GM19043 (cell line): Measurements from ENCODE around the gene OXTR.

ENCODE experiments used
- ATAC-seq: cut with Tn5 transposase; IDR thresholded peaks from one replicate; pipeline ENCODE4 v1.9.1; 2021; ENCODE audit warnings: low read depth; ENCODE audit not compliant: unreplicated experiment

The OXTR gene

DNA sequence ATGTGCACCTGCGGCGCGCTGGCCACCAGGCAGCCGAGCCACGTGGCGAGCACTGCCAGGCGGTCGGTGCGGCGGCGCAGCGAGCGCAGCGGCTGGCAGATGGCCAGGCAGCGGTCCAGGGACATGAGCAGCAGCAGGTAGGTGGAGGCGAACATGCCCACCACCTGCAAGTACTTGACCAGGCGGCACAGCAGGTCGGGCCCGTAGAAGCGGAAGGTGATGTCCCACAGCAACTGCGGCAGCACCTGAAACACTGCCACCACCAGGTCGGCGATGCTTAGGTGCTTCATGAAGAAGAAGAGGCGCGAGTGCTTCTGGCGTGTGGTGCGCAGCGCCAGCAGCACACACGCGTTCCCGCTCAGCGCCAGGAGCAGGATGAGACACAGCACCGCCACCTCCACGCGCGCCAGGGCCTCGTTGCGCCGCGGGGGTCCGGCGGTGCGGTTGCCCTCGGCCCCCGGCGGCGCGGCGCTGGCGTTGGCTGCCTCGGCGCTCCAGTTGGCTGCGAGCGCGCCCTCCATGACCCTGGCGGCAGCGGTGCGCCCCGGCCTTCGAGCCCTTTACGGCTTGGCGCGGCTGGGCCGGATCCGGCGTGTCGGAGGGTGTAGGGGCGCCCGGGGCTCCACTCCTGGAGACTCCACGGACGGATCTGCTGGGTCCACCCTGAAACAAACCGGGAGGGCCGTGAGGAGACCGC is 1.6 kb downstream of the OXTR start:
- peak; percentile 53 for ATAC-seq

DNA sequence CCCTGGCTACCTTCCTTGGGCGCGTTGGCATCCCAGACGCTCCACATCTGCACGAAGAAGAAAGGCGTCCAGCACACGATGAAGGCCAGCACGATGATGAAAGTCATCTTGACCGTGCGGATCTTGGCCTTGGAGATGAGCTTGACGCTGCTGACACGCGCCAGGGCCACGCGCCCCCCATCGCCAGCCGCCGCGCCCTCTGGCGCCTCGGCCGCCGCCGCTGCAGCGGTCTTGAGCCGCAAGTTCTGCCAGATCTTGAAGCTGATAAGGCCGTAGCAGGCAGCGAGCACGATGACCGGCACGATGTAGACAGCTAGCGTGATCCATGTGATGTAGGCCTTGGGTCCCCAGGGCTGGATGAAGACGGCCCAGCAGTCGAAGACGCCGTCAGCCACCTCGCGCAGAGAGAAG is 2.2 kb downstream of the OXTR start:
- ATAC-seq = no peak

DNA sequence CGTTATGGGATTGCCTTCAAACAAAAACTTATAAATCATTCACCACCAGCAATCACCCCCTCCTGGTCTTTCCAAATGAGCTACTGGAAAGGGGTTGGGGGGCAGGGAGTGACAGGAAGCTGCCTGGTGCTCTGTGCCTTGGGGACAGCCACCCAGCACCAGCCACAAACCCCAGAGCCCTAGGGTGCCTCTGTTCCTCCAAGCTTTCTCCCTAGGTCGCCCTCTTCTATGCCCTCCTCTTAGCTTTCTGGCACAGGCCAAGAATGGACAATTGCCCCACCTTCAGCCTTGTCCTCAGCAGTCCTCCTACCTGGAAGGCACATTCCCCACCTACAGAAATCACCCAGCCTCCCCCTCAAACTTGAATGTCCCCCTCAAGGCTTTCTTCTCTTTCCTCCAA is 3.3 kb downstream of the OXTR start:
- ATAC-seq = no peak

DNA sequence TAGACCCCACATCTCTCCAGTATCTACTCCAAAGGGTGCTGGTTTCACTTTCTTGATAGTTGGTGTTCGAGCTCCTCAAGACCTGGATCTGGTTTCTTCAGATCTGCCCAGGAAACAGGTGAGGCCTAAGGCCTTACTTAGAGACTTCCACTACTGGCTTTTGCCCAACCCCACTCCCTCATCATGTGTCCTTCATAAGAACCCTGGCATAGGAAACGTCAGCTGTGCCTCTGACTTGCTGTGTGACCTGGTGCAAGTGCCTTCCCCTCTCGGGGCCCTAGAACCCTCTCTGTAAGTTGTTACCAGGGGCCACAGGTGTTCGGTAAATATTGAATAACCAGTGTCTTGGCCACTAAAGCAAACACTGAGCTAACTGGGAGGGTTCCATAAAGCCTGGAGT is 3.9 kb downstream of the OXTR start:
- ATAC-seq = no peak

DNA sequence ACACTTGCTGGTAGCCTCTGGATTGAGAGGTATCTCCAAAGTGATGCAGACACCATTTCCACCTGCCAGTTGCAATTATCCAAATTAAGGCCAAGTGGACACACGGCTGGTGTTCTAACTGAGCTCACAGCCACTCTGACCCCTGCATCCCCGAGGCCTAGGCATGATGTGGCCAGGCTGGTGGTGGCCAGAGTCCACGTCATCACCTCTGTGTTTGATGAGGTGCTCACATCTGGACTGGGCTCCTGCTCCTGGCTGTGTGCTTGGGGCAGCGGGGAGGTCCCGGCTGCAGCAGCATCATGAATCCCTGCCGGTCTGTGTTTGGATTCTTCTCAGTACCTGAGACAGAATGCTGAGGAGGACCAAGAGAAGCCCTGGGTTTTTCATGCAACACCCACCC is 4.9 kb downstream of the OXTR start:
- no peak for ATAC-seq

DNA sequence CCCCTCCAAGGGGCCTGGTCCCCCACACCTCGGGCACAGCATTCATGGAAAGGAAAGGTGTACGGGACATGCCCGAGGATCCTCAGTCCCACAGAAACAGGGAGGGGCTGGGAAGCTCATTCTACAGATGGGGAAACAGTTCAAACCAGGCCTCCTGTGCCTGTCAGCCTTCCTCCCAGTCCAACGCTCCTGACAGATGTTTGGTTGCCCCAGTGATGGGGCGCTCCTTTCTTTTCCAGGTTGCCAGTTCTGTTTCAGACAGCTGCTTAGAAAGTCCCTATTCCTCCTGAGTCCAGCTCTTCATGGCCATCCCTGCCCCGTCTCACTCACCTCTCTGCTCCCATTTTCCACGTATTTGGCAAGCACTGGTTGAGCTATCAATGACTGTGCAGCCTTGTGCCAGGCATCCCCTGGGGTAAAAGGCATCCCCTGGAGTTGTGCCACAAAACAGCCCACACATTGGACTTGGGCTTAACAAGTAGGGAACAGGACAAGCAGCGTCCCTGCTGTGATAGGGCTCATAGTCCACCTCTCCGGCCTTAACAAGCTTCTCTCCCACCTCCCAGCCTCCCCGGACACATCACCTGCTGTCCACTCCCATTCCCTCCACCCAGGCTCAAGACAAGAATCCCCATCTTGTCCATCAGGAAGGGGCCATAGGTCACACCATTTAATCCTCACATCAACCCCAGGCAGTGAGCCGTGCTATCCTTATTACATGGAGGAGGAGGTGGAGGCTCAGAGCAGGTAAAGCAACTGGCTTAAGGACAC is 6.6 kb downstream of the OXTR start:
- ATAC-seq = no peak

DNA sequence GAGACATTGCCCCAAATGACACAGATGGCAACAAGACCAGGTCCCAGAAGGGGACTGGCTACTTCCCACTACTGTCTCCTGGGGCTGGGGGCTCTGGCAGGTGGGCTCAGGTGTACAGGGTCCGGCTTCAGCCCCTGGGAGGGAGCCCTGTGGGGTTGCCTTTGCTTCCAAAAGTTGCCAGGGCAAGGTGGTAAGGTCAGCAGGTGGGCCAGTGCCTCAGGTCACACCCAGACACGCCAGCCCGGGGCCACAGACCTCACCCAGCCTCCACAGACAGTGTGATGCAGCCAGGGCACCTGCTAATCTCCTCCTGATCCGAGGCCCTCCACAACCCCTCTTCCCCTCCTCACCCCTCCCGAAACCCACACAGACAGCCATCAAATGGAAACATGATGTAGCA is 7.5 kb downstream of the OXTR start:
- no peak for ATAC-seq

DNA sequence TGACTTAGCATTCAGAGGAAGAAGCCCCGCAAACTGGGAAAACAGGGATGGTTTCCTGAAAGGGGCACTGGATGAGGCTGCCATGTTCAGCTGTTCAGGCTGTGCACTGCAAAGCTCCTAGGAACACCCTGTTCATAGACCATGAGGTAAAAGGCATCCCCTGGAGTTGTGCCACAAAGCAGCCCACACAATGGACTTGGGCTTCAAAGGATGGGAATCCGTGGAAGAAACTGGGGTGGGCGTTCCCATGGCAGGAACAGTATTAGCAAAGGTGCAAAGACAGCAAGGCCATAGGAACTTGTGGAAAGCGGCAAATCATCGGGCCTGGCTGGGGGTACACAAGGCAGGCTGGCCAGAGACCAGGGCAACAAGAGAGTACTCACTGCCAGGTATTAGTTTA is 8.9 kb downstream of the OXTR start:
- no peak for ATAC-seq

DNA sequence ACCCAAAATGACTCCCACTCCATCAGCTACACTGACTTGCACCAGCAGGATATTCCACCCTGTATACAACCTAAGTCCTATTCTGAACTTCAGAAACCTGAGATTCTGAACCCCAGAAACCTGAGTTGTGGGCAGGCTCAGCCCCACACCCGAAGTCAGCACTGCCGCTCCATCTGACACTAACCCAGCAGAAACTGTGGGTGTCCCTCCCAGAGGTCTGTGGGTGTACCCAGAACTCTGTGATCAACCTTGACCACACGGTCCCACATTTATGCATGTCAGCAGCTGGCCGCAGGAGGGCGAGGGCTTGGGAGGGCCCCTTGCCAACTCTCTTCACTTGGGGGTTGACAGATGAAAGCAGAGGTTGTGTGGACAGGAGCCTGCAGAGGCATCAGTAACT is 9.3 kb downstream of the OXTR start:
- ATAC-seq = no peak

DNA sequence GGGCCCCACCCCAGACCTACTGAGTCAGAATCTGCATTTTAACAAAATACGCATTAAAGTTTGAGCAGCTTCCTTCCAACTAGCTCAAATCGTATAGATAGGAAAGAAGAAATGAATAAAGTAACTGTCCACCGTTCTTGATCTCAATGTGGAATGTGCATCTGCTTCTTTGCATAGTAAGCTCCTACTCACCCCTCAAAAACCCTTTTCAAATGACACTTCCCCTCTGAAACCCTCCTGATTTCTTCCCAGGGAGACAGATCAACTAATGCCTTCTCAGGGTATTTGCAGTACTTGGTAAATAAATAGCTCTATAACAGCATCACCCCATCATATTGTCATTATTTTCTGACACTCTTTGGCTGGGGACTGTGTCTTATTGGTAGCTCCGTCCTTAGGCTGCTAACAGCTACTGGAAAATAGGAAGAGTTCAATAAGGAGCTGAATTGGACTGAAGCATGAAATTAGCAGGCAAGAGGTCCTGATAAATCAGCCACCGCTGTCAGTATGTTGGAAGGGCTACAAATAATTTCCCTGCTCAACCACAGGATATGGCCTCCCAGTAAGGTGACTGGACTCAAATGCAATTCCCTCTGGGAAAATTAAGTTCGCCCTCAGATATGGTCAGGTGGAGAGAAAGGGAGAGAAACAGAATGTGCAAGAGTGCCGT is 10.2 kb downstream of the OXTR start:
- ATAC-seq = no peak

DNA sequence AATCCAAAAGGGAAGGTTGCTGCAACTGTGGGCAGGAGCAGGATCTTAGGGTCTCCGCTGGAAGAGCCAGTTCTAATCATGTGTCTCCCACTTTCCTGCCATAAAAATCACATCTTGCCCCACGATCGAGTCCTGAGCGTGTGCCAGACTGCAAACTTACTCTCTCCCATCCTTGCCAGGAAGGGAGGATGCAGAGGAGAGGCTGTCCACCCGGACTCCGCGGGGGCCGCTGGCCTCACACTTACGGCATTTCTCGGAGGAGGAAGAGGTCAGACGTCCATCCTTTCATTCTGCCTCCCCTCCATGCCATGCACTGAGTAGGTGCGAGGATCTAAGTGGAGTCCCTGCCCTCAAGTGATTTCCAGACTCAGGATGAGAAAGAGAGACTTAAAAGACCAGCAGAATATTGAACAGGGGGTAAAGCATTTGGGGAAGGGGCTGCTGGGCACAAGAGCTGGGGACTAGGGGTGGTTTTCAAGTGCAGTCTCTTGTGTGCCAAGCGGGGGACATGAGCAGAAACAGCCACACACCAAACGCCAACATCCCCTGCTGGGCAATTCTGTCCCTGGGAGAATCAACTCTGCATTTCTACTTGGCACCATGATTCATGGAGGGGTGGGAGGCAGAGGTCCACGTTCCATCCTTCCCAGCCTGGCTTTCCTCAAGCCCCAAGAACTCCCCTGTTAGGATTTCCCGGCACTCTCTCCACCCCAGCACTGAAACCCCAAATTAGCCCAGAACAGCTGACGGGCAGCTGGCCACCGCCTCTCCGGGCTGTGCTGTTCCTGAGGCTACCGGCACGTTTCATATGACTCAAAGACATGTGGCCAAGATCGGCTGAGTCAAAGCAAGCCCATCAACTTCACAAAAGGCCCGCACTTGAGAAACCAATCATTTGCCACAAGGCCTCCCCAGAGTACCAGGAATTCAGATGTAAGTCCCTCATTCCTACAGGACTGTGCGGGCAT is 11.6 kb downstream of the OXTR start:
- ATAC-seq = no peak

DNA sequence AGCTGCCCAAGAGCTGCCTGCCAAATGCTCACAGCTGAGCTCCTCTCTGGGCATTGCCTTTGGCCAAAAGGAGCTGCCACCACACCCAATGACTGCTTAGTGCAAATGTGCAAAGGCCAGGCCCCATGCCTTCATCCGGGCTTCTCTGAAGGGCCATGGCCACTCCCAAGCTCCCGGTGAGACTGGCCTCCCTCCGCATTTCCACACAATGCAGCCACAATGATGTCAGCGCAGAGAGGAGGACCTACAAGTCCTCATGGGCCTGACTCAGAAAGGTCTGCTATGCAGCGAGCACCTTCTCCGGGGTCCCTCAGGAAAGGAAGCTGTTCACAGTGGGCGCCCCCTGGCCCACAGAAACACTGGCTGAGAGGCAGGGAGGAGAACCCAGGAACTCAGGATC is 12.7 kb downstream of the OXTR start:
- no peak for ATAC-seq

DNA sequence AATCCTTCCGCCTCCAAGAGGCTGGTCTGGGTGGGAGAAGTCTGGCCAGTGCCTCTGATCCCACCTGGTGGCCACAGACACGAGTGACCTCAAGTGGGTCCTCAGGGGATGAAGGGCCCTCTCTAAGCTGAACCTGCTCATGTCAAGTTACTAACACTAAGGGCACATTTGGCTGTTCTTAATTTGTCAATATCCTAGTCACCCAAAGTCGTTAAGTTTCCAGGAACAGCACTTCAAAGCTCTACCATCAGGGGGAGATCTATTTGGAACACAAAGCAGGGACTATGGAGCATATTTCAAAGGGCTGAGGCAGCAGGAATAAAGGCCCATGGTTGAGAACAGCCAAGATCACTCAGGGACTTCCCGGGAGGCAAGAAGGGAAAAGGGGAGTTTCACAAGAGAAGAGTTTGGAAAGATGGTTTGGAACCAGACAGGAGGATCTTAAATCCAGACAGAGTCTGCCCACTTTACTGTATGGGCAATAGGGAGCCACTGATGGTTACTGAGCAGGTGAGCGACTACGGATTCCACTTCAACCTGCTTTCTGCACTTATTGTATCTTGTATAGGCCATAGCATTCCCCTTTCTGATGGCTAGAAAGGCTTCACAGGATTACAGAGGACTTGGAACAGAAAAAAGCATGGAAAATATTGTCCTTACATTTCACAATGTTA is 13.7 kb downstream of the OXTR start:
- ATAC-seq = no peak

DNA sequence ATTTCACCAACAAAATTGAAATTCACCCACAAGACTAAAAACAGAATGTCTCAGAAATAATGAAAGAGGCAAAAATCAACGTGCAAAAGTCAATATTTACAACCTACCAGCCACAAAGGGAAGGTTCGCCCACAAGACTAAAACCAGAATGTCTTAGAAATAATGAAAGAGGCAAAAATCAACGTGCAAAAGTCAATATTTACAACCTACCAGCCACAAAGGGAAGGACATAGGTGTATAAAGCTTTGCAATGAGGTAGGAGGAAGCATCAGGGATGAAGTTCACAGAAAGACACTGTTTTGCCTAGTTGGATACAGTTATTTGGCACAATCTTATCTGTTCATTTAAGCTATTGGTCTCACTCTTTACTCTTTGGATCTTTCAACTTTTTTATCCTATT is 14.3 kb downstream of the OXTR start:
- no peak for ATAC-seq

DNA sequence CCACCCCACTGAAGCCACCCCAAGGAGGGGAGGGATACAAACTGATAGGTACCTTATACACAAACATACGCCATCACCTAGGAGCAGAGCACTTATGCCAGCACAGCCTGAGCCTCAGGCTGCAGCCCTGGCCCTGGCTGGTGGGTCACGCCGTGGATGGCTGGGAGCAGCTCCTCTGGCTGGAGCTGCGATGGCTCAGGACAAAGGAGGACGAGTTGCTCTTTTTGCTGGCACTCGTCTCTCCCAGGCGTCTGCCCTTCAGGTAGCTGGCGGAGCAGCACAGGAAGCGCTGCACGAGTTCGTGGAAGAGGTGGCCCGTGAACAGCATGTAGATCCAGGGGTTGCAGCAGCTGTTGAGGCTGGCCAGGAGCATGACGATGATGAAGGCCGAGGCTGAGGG is 16.6 kb downstream of the OXTR start:
- ATAC-seq = no peak

DNA sequence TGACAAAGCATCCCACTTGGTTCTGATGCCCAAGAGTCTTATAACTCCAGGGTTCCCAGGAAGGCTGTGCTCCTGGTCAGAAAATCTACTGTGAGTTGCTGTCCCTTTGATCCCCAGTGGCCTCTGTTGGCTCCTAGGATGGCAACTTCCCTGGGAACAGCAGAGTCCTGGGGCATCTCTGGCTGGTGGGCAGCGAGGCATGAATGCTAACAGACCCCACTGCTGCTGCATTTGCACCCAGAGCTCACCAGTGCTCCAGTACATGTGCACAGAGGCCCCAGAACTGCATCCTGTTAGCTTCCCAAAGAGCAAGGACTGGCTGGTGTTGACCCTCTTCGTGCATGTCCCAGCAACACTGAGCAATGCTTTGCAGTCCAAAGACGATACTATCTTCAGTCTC is 20.1 kb downstream of the OXTR start:
- no peak for ATAC-seq

DNA sequence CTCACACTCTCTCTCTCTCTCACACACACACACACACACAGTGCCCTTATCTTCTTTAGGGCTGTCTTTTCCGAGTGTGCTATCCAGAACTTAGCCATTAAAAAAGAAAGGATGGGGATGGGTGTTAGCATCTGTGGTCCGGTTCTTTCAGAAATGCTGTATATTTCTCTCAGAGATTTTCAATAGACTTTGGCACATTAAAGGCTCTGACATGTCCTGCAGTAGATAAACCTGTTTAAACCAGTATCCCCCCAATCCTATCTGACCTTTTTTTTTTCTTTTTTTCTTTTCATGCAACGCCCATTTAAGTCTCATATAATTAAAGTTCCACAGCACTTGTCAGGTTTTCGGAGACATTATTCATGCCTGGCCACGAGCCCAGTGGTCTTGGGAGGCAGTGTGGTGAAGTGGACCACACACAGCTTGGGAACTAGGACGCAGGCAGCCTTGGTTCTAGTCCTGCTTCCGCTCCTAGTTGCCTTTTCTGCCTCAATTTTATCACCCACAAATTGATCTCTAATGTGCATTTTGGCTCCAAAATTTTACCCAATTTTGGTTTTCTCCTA is 22.6 kb downstream of the OXTR start:
- no peak for ATAC-seq

DNA sequence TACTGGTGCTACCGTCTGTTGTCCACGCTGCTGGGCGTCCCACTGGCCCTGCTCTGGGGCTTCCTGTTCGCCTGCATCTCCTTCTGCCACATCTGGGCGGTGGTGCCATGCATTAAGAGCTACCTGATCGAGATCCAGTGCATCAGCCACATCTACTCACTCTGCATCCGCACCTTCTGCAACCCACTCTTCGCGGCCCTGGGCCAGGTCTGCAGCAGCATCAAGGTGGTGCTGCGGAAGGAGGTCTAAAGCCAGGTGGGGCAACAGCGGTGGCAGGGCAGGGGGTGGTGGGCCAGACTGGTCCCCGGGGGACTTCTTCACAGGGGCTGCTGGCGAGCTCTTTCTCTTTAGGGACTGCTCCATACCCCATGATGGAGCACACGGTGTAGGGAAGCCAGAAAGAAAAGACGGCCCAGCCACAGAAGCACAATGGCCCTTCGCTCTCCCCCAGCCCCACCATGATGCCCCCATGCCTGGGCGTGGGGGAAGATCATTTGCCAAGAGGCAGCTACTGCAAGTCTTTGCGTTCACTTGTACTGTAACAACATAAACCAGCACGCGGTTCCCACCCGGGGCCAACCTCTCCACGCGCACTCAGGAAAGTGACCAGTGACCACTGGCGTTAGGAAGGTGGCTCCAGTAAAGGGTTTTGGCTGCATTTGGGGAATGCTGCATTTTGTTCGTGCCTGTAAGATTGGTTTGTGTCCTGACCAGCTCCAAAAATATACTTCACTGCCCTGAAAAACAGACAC is 23.6 kb downstream of the OXTR start:
- ATAC-seq = no peak

DNA sequence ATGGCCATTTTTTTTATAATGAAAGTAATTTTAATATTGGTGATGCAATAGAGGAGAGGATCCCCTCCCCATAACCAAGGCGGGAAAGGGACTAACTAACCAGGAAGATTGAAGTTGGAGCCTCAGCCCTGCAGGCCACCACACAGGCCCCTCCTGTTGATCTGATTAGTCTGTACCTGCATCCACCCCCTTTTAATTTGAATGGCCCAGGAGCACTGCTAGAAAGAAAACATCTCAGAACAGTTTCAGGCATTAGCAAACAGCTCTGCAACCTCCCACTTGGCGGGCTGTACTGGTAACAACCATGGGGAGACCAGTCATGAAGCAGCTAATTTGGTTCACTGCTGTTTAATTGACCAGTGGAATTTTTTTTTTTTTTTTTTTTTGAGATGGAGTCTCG is 25.5 kb downstream of the OXTR start:
- no peak for ATAC-seq
